GM12874 (cell line): ENCODE results near the gene MUC6.

ENCODE experiments used
- TF ChIP-seq, protein P1 (sequence below): IDR thresholded peaks from 2 replicates; pipeline ENCODE4 v1.5.1; 2011; ENCODE audit warnings: low read depth, mild to moderate bottlenecking, control low read depth, low read length, moderate library complexity; ENCODE audit not compliant: insufficient read depth

The MUC6 gene

DNA sequence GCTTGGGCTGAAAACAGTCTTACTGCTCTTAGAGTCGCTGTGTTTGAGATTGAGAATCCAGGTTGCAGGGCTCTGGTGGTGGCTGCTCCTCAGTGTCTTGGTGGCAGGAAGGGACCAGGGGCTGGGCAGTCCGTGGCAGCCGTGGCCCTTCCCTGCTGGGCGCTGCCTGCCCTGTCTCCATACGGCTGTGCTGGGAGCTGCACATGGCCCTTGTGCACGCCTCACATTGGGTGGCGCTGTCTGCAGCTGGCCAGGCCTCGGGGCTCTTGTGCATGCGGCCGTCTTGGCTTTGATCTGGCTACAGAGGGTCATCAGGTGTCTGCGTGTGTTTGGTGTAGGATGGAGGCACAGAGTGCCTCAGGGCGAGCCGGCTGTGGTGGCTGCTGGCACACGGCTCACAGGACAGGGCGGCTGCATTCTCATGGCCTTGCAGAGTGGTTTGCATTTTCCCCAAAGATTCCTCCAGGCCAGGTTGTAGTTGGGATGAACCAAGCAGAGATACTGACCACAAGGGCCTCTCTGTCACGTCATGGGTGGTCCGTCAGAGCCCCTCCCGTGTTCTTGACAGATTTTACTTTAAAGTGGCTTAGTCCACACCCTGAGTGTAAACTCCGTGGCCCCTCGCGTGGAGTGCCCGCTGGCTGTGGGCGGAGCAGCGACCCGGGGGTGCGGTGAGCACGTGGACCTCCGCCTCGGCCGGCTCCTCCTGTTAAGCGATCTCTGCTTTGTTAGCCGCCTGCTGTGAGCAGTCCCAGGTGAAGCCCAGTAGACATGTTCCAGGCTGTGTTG lies 34.7 kb downstream of the MUC6 start:
- TF ChIP-seq, protein P1, sequence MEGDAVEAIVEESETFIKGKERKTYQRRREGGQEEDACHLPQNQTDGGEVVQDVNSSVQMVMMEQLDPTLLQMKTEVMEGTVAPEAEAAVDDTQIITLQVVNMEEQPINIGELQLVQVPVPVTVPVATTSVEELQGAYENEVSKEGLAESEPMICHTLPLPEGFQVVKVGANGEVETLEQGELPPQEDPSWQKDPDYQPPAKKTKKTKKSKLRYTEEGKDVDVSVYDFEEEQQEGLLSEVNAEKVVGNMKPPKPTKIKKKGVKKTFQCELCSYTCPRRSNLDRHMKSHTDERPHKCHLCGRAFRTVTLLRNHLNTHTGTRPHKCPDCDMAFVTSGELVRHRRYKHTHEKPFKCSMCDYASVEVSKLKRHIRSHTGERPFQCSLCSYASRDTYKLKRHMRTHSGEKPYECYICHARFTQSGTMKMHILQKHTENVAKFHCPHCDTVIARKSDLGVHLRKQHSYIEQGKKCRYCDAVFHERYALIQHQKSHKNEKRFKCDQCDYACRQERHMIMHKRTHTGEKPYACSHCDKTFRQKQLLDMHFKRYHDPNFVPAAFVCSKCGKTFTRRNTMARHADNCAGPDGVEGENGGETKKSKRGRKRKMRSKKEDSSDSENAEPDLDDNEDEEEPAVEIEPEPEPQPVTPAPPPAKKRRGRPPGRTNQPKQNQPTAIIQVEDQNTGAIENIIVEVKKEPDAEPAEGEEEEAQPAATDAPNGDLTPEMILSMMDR, result no peak

DNA sequence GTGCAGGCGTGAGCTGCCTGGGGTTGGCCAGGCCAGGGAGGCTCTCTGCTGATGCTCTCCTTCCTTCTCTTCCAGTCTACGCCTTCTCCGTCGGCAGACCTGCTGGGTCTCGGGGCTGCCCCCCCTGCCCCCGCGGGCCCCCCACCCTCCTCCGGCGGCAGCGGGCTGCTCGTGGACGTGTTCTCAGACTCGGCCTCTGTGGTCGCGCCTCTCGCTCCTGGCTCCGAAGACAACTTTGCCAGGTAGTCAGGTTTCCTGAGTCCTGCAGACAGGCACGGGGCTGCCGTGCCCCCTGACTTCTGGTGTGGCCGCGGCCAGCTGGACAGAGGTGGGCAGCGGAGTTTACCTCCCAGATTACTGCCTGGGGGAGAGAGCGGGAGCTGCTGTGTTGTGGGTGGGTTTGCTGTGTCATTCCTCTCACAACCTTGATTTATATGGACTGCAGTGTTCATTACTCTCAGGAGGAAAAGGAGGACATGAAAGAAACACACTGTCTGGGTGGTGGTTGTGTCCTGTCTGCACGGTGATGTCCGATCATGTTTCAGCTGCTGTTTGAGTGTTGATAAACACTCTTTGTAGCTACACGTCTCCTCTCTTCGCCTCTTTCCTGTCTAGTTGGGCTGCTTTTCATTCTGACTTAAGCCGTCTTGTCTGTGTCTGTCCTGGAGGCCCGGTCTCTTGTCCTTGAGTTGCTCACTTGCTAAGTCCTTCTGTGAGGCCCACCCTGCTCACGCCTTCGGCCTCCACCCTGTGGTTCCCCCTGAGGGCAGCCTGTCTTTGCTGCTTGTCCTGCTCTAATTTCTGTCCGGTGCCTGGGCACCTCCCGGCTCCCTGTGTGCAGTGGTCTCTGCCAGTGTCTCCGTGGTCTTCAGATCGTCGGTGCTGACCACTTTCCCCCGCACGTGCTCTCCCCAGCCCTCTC lies 35.9 kb downstream of the MUC6 start:
- TF ChIP-seq, protein P1, result no peak

DNA sequence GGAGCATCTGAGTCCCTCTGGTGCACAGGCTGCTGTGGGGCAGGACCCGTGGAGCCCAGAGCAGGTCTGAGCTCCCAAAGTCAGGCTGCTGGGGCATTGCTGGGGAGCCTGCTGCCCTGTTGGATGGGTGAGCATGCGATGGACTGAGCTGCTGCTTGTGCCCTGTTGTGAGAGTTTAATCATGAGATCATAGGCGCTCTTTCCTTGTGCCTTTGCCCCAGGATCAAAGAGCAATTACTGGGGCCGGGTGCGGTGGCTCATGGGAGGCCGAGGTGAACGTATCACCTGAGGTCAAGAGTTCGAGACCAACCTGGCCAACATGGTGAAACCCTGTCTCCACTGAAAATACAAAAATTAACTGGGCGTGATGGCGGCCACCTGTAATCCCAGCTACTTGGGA lies 37.5 kb downstream of the MUC6 start:
- TF ChIP-seq, protein P1, result no peak

DNA sequence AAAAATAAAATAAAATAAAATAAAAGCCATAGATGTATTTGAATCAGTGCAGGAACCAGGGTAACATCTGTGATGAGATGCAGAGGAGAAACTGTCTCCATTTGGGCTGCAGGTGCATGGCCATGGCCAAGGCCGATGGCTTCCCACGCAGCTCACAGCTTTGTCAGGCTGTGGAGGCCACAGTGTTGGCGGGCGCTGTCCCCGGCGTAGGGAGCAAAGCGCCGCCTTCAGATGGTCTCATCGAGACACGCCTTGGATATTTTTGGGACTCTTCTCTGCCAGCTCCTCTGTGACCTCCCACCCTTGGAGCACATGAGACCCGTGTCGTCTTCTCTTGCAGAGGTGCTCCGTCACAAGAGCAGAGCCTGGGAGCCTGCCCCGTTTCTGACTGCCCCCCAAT lies 38.6 kb downstream of the MUC6 start:
- TF ChIP-seq, protein P1, result no peak

DNA sequence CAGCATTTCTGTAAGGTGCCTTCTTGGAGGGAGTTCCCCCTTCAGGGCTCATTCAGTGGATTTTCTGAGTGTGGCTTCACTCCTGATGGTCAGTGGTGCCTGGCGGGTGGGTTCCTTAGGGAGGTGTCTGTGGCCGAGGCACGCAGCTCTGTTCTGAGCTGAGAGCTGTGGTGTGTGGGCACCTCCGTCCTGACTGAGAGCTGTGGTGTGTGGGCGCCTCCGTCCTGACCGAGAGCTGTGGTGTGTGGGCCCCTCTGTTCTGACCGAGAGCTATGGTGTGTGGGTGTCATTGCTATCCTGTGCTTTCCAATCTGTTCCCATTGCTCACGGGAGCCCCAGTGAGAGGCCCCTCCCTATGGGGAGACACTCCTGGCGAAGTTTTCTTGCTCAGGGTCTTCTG lies 39.8 kb downstream of the MUC6 start:
- TF ChIP-seq, protein P1, result no peak

DNA sequence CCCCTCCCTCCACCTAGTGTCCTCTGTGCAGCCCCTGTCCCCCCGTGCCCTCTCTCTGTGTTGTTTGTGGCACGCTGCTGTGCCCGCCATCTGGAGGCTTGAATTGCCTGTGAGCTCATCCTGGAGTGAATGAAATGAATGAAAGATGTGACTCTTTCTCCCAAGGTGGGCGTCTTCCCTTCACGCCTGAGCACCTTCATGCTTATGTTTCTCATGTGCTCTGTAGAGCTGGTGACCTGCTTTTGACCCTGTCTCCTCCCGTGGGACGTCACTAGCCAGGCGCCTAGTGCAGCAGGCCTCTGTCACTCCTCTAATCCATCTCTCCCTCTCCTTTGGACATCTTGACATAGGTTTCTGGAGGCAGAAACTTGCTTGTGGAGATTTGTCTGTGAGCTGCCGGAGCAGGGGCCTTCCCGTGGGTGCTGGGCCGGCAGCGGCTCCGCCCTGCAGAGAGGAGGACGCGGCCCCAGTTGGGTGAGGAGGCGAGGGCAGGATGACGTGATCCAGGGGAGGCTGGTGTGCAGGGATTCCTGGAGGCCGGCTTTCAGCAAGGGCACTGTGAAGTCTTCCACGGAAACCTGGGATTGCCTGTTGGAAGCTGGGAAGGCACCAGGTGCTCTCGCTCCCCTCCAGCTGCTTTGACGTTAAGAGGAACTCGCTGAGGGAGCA lies 40.6 kb downstream of the MUC6 start:
- TF ChIP-seq, protein P1, result no peak
